ENCODE results near the gene POFUT1. TPM values are rescaled to one million over a fixed set of nuclear protein-coding genes. Genes with fewer than 3 reads are reported as not detected.
A peak's percentile ranks its signal among the peaks of the same experiment; 100 is the strongest.

Gene POFUT1
- total RNA-seq, 1 donor from 2014 or later: 23.8 TPM

DNA sequence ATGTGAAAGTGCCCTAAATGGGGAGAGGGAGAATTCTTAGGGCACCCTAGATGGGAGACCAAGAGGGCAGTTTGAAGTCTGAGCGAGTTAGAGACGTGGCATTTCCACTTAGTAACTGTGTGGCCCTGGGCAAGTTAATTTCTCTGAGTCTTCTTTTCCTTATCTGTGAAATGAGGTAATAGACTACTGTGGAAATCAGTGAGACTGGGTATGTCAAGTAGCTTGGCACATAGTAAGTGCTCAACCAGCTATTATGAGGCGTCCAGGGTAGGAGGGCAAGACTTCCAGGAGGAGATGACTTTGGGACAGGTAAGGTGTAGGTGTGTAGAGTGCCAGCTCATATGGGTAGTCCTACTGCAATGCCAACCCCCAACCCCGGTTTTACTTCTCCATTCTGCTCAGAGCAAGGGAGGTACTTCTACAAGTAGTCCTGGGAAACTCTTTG, 70.5 kb downstream of the POFUT1 start:
- TF ChIP-seq CTCF (conservative IDR thresholded peaks at IDR 0.05; ENCODE audit: low read depth, low read length): no peak
- DNase-seq (ENCODE audit: low read depth): no peak
- peak overlapping the region; percentile 81 for H3K4me3 ChIP-seq (ENCODE audit: low read depth, low read length)

- no peak overlapping the region for H3K4me3 ChIP-seq (ENCODE audit: low read depth, low read length)
- TF ChIP-seq CTCF (conservative IDR thresholded peaks at IDR 0.05; ENCODE audit: low read depth, low read length): no peak
- DNase-seq (ENCODE audit: low read depth): no peak
Measured at GRCh38 chr20:32281711-32282110, 74.0 kb downstream of the POFUT1 start.

- TF ChIP-seq CTCF (conservative IDR thresholded peaks at IDR 0.05; ENCODE audit: low read depth, low read length): no peak
- no peak overlapping the region for H3K4me3 ChIP-seq (ENCODE audit: low read depth, low read length)
Measured at GRCh38 chr20:32282461-32282860, 74.8 kb downstream of the POFUT1 start.

DNA sequence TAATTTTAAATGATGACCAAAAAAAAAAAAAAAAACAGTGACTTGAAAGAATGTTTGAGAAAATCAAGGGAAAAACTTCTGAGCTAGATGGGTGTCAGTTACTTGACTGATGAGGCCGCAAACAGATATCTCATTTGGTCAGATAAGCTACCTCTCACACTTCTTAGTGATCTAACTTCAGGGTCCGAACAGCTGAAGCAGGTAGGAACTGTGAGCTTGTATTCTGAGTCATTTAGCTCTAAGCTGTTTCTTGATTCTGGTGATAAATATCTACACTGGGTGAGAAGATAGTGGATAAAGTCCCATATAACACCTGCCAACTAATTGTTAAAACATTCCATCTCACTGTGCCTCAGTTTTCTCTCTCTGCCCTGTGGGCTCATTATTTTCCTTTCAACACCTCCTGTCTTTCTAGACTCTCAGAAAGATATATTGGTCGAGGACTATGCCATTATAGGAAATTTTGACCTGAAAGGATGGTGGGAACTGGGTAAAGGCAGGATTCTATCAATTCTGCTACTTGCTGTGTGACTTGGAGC, 77.5 kb downstream of the POFUT1 start:
- TF ChIP-seq CTCF (conservative IDR thresholded peaks at IDR 0.05; ENCODE audit: low read depth, low read length): no peak
- DNase-seq (ENCODE audit: low read depth): no peak
- no peak overlapping the region for H3K4me3 ChIP-seq (ENCODE audit: low read depth, low read length)

More at GRCh38 chr20:32282461-32282860, 74.8 kb downstream of the POFUT1 start:
- no peak for DNase-seq (ENCODE audit: low read depth)

DNA sequence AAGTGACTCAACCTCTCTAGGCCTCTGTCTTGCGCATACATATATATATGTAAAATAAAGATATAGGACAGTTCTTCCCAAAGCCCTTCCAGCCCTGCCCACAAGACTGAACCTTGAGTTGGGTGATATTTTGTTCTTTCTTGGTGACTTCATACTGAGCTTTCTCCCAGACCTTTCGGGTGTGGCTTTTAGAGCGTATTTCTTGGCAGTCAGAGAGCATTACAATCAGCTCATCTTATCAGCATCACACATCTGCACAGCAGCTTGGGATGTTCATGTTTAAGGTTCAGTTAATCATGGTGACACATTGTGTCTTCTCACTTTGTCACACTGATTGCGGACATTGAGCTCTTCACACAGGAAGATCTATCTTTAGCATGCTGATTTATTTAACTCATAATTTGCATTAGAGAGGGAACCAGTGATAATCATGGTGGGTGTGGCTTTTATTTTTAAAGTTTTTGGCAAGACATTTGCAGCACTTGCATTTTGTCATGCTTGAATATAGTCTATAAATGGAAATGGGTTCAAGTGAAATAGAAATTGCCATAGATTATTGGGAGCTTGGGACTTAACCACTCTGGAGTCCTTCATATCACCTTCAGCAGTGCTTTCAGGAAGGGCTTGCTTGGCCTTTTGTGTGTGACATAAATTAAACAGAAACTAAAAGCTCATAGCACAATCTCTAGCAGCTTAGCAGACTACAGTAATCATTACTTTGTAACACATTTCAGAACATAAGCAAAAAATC, 78.1 kb downstream of the POFUT1 start:
- no peak for DNase-seq (ENCODE audit: low read depth)
- H3K4me3 ChIP-seq (ENCODE audit: low read depth, low read length): no peak overlapping the region
- no peak for TF ChIP-seq CTCF (conservative IDR thresholded peaks at IDR 0.05; ENCODE audit: low read depth, low read length)

DNA sequence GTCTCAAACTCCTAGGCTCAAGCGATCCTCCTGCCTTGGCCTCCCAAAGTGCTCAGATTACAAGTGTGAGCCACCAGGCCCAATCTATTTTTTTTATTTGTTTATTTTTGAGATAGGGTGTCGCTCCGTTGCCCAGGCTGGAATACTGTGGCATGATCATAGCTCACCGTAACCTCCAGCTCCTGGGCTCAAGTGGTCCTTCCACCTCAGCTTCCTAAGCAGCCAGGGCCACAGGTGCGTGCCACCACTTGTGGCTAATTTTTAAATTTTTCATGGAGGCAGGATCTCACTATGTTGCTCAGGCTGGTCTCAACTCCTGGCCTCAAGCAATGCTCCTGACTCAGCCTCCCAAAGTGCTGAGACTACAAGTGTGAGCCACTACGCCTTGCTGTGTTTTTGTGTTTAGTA, 79.6 kb downstream of the POFUT1 start:
- no peak for DNase-seq (ENCODE audit: low read depth)
- no peak overlapping the region for H3K4me3 ChIP-seq (ENCODE audit: low read depth, low read length)
- TF ChIP-seq CTCF (conservative IDR thresholded peaks at IDR 0.05; ENCODE audit: low read depth, low read length): no peak

Other genes with a start within 250 kb of the POFUT1 start
- gene XKR7, start 239.7 kb upstream of the POFUT1 start, total RNA-seq: under 0.01 and 0.17 TPM in 2 replicates
- gene CCM2L, start 197.4 kb upstream of the POFUT1 start, total RNA-seq: not detected in 2 replicates
- gene HCK, start 155.6 kb upstream of the POFUT1 start, total RNA-seq: not detected in 2 replicates
- gene TM9SF4, start 98.2 kb upstream of the POFUT1 start, total RNA-seq: 25.7 and 29.4 TPM in 2 replicates
- 7.8 and 9.0 TPM in 2 replicates for gene PLAGL2, start 137 bp upstream of the POFUT1 start, total RNA-seq
- 19.0 and 22.8 TPM in 2 replicates for gene KIF3B, start 69.8 kb downstream of the POFUT1 start, total RNA-seq
- gene ASXL1, start 150.5 kb downstream of the POFUT1 start, total RNA-seq: 20.7 and 34.2 TPM in 2 replicates

Measured in epithelial cell of proximal tubule (primary cell).